A673 (cell line): ENCODE measurements around the gene MRPS5. TPM values are rescaled to one million over a fixed set of nuclear protein-coding genes. Genes with fewer than 3 reads are reported as not detected.

ENCODE experiments used
- BruUV-seq: library from RNA; stranded (reverse); fragments of 400-500 nt; replicated peaks from 2 replicates; lab custom pipeline; 2021; lab: Mats Ljungman, UMichigan
- CTCF ChIA-PET: fragments of 300-600 bp; sonication (Branson Sonifier 250); formaldehyde crosslinking; loops from one replicate; lab custom pipeline; 2022; ENCODE audit warnings: antibody characterized with exemption; lab: Charles Lee
- POLR2A ChIA-PET: fragments of 300-600 bp; sonication (Branson Sonifier 250); formaldehyde crosslinking; loops from one replicate; lab custom pipeline; 2022; ENCODE audit warnings: antibody characterized with exemption; ENCODE audit not compliant: low non-redundant PET; lab: Charles Lee
- DNase-seq: peaks from one replicate; pipeline ENCODE4 v3.0.0-alpha.2; 2015; ENCODE audit warnings: low spot score
- H3K27ac ChIP-seq: fragments of 200-600 bp; sonication (generic); 2 replicates; pipeline ENCODE4 v1.5.1; 2016; ENCODE audit warnings: mixed run types, low read depth, mild to moderate bottlenecking, mixed read lengths, antibody characterized with exemption, low read length; ENCODE audit not compliant: poor library complexity, severe bottlenecking
- H3K27me3 ChIP-seq: fragments of 200-600 bp; sonication (generic); replicated peaks from 2 replicates; pipeline ENCODE4 v1.6.1; 2017; ENCODE audit warnings: mixed run types, low read depth, mild to moderate bottlenecking, mixed read lengths, antibody characterized with exemption, low read length; ENCODE audit not compliant: insufficient read depth, poor library complexity
- H3K36me3 ChIP-seq: fragments of 200-600 bp; sonication (generic); 2 replicates; pipeline ENCODE4 v1.6.1; 2016; ENCODE audit warnings: mixed run types, mild to moderate bottlenecking, mixed read lengths, antibody characterized with exemption, low read length; ENCODE audit not compliant: insufficient read depth, poor library complexity, severe bottlenecking
- H3K4me1 ChIP-seq: fragments of 200-600 bp; sonication (generic); 2 replicates; pipeline ENCODE4 v1.6.1; 2017; ENCODE audit warnings: mixed run types, mild to moderate bottlenecking, mixed read lengths, antibody characterized with exemption, low read length; ENCODE audit not compliant: insufficient read depth, poor library complexity, severe bottlenecking
- H3K4me3 ChIP-seq: fragments of 200-600 bp; sonication (generic); 2 replicates; pipeline ENCODE4 v1.5.1; 2016; ENCODE audit warnings: low read depth, mixed run types, mild to moderate bottlenecking, mixed read lengths, low read length; ENCODE audit not compliant: poor library complexity, severe bottlenecking
- H3K9me3 ChIP-seq: fragments of 200-600 bp; sonication (generic); 2 replicates; pipeline ENCODE4 v1.6.1; 2016; ENCODE audit warnings: mixed run types, low read depth, mild to moderate bottlenecking, mixed read lengths, antibody characterized with exemption, low read length; ENCODE audit not compliant: poor library complexity, severe bottlenecking
- CTCF ChIP-seq: fragments of 300-800, 200-600 bp; sonication (generic); conservative IDR thresholded peaks from 2 replicates; pipeline ENCODE4 v1.5.1; 2017; ENCODE audit warnings: low read depth, mild to moderate bottlenecking, antibody characterized with exemption, low read length, moderate library complexity, mixed read lengths
- EZH2 ChIP-seq: fragments of 200-600 bp; sonication (generic); IDR thresholded peaks from 2 replicates; pipeline ENCODE4 v1.6.1; 2017; ENCODE audit warnings: borderline replicate concordance, low read depth, mild to moderate bottlenecking, mixed read lengths, antibody characterized with exemption, low read length; ENCODE audit not compliant: poor library complexity, severe bottlenecking
- intact Hi-C: fragments of 100-400 bp; cut with micrococcal nuclease; formaldehyde crosslinking; loops from one replicate; pipeline ENCODE4 v1.10.0; 2022; ENCODE audit not compliant: unreplicated experiment
- total RNA-seq: library from RNA; stranded (reverse); gene quantifications from 2 replicates; pipeline ENCODE4 v1.2.3, GENCODE V29; 2021

Gene MRPS5
- total RNA-seq, 1 experiment from 2014 or later: 103 TPM

- H3K9me3 ChIP-seq: no peaks in the 10 kb centered on the region
- no peak for DNase-seq
- POLR2A ChIA-PET: no interaction called here
- BruUV-seq: no TSS peak
- no peaks in the 10 kb centered on the region for H3K36me3 ChIP-seq
- no peak overlapping the region for H3K4me3 ChIP-seq
- intact Hi-C loops: no loop called here
- CTCF ChIA-PET: no interaction called here
- H3K27ac ChIP-seq: no peak overlapping the region
- H3K4me1 ChIP-seq: no peaks in the 10 kb centered on the region
- H3K27me3 ChIP-seq: peaks cover 10% of the 10 kb centered on the region
- no peak for TF ChIP-seq CTCF
Observed at GRCh38 chr2:95059656-95060370, 61.8 kb downstream of the MRPS5 start.

GRCh38 chr2:95058989-95059641, 62.5 kb downstream of the MRPS5 start:
- H3K27me3 ChIP-seq: peaks cover 14% of the 10 kb centered on the region
- TF ChIP-seq CTCF (no peak), EZH2 (no peak)
- no TSS peak for BruUV-seq
- intact Hi-C loops: no loop called here
- POLR2A ChIA-PET: no interaction called here
- CTCF ChIA-PET: no interaction called here
- no peak for DNase-seq
- H3K4me1 ChIP-seq: no peaks in the 10 kb centered on the region
- no peak overlapping the region for H3K27ac ChIP-seq
- H3K9me3 ChIP-seq: no peaks in the 10 kb centered on the region
- H3K4me3 ChIP-seq: no peak overlapping the region
- H3K36me3 ChIP-seq: no peaks in the 10 kb centered on the region

GRCh38 chr2:95058466-95058988, 63.1 kb downstream of the MRPS5 start:
- no TSS peak for BruUV-seq
- no peak for TF ChIP-seq EZH2
- TF ChIP-seq CTCF: no peak
- no peak overlapping the region for H3K4me3 ChIP-seq
- H3K27me3 ChIP-seq: peaks cover 19% of the 10 kb centered on the region
- no peaks in the 10 kb centered on the region for H3K36me3 ChIP-seq
- H3K27ac ChIP-seq: no peak overlapping the region
- no peaks in the 10 kb centered on the region for H3K4me1 ChIP-seq
- H3K9me3 ChIP-seq: no peaks in the 10 kb centered on the region
- intact Hi-C loops: no loop called here
- POLR2A ChIA-PET: no interaction called here
- CTCF ChIA-PET: no interaction called here
- DNase-seq: no peak
